Stimulated activated CD4-positive, alpha-beta T cell treated with anti-CD3 and anti-CD28 coated beads, Interleukin-2, amount 100 ng/mL, for 4 hours (primary cell): ENCODE results near the gene FIP1L1.
"Not testable (repeated sequence)": the region's sequence is repeated elsewhere in the genome, so short reads cannot be mapped to it uniquely, and the experiment has no call there.

ENCODE experiments used
- DNase-seq: peaks from one replicate; pipeline ENCODE4 v3.0.0-alpha.2; 2020; ENCODE audit warnings: low read depth

Gene FIP1L1

GRCh38 chr4:53377319-53378170 lies at the start of gene FIP1L1:
Gene FIP1L1, plus strand, starts transcription at chr4:53377641. Its CDS starts 198 bp downstream, at chr4:53377839.
- DNase-seq: peak; percentile 93

GRCh38 chr4:53334916-53335315 lies 42.5 kb upstream of the FIP1L1 start:
- DNase-seq: not testable (repeated sequence)

- DNase-seq: not testable (repeated sequence)
Measured at GRCh38 chr4:53340145-53340544, 37.3 kb upstream of the FIP1L1 start.

GRCh38 chr4:53346392-53346791 lies 31.0 kb upstream of the FIP1L1 start:
- not testable (repeated sequence) for DNase-seq

- DNase-seq: no peak
Measured at GRCh38 chr4:53346920-53347852, 30.3 kb upstream of the FIP1L1 start.

GRCh38 chr4:53348046-53348445 lies 29.4 kb upstream of the FIP1L1 start:
- no peak for DNase-seq

- no peak for DNase-seq
Measured at GRCh38 chr4:53349091-53349491, 28.4 kb upstream of the FIP1L1 start.

GRCh38 chr4:53354012-53354722 lies 23.3 kb upstream of the FIP1L1 start:
- DNase-seq: no peak

GRCh38 chr4:53355930-53356521 lies 21.4 kb upstream of the FIP1L1 start:
- DNase-seq: no peak

- DNase-seq: no peak
Measured at GRCh38 chr4:53361451-53361850, 16.0 kb upstream of the FIP1L1 start.

GRCh38 chr4:53362093-53362492 lies 15.3 kb upstream of the FIP1L1 start:
- DNase-seq: no peak

- no peak for DNase-seq
Measured at GRCh38 chr4:53364624-53365023, 12.8 kb upstream of the FIP1L1 start.

- no peak for DNase-seq
Measured at GRCh38 chr4:53365121-53365485, 12.3 kb upstream of the FIP1L1 start.

- DNase-seq: peak; percentile 95
Measured at GRCh38 chr4:53365486-53366300, 11.7 kb upstream of the FIP1L1 start, which contains the start of gene SCFD2. Gene SCFD2, minus strand, starts transcription at chr4:53366061.

- no peak for DNase-seq
Measured at GRCh38 chr4:53366301-53366716, 11.1 kb upstream of the FIP1L1 start.

GRCh38 chr4:53367721-53368120 lies 9.7 kb upstream of the FIP1L1 start:
- DNase-seq: no peak

- no peak for DNase-seq
Measured at GRCh38 chr4:53371049-53371448, 6.4 kb upstream of the FIP1L1 start.

- DNase-seq: no peak
Measured at GRCh38 chr4:53371843-53372521, 5.5 kb upstream of the FIP1L1 start.

- DNase-seq: no peak
Measured at GRCh38 chr4:53374777-53375258, 2.6 kb upstream of the FIP1L1 start.

GRCh38 chr4:53376900-53377299 lies 541 bp upstream of the FIP1L1 start:
- DNase-seq: no peak
